Endothelial cell (in vitro differentiated cells): ENCODE results near the gene MPV17L. TPM values are rescaled to one million over a fixed set of nuclear protein-coding genes. Genes with fewer than 3 reads are reported as not detected.
"Not testable (repeated sequence)": the region's sequence is repeated elsewhere in the genome, so short reads cannot be mapped to it uniquely, and the experiment has no call there.

Experiments used
- DNase-seq: peaks from one replicate; pipeline ENCODE4 v3.0.0; 2021; ENCODE audit warnings: low spot score
- H3K27ac Mint-ChIP-seq: one replicate; pipeline ENCODE4 v1.8.0; 2021; ENCODE audit warnings: mixed read lengths, inconsistent platforms; ENCODE audit not compliant: unreplicated experiment
- H3K27me3 Mint-ChIP-seq: one replicate; pipeline ENCODE4 v1.8.0; 2021; ENCODE audit warnings: mild to moderate bottlenecking, moderate library complexity, mixed read lengths, inconsistent platforms; ENCODE audit not compliant: unreplicated experiment
- H3K36me3 Mint-ChIP-seq: one replicate; pipeline ENCODE4 v1.8.0; 2021; ENCODE audit warnings: mild to moderate bottlenecking, low read depth, mixed read lengths, inconsistent platforms; ENCODE audit not compliant: unreplicated experiment
- H3K4me1 Mint-ChIP-seq: one replicate; pipeline ENCODE4 v1.8.0; 2021; ENCODE audit warnings: mild to moderate bottlenecking, mixed read lengths, inconsistent platforms; ENCODE audit not compliant: unreplicated experiment
- H3K4me3 Mint-ChIP-seq: one replicate; pipeline ENCODE4 v1.8.0; 2021; ENCODE audit warnings: mild to moderate bottlenecking, mixed read lengths, inconsistent platforms; ENCODE audit not compliant: unreplicated experiment
- H3K9me3 Mint-ChIP-seq: one replicate; pipeline ENCODE4 v1.8.0; 2021; ENCODE audit warnings: mixed read lengths, inconsistent platforms; ENCODE audit not compliant: unreplicated experiment
- total RNA-seq: library from RNA; stranded (reverse); fragmentation: NEBNext Ultra II Directional; extraction: Animal tissue kit (Norgen Biotek cat#: 25700); gene quantifications from one replicate; pipeline ENCODE4 v1.2.1, GENCODE V29; 2021; ENCODE audit not compliant: unreplicated experiment
- TF ChIP-seq, protein P1 (sequence below): fragments of 200-600 bp; sonication (generic); IDR thresholded peaks from one replicate; pipeline ENCODE4 v1.5.0; 2021; ENCODE audit warnings: antibody characterized with exemption; ENCODE audit not compliant: unreplicated experiment

The MPV17L gene
- total RNA-seq, 1 donor from 2014 or later: 0.26 TPM

- H3K4me3 Mint-ChIP-seq: peak overlapping the region; percentile 51
- H3K9me3 Mint-ChIP-seq, H3K27me3 Mint-ChIP-seq, H3K4me1 Mint-ChIP-seq, DNase-seq, H3K36me3 Mint-ChIP-seq, H3K27ac Mint-ChIP-seq: not testable (repeated sequence)
These were observed 915 bp downstream of the MPV17L start for GRCh38 chr16:15396509-15396829.

GRCh38 chr16:15396948-15397594 is 1.5 kb downstream of the MPV17L start:
- no peak overlapping the region for H3K4me3 Mint-ChIP-seq
- DNase-seq: no peak
- TF ChIP-seq, protein P1, sequence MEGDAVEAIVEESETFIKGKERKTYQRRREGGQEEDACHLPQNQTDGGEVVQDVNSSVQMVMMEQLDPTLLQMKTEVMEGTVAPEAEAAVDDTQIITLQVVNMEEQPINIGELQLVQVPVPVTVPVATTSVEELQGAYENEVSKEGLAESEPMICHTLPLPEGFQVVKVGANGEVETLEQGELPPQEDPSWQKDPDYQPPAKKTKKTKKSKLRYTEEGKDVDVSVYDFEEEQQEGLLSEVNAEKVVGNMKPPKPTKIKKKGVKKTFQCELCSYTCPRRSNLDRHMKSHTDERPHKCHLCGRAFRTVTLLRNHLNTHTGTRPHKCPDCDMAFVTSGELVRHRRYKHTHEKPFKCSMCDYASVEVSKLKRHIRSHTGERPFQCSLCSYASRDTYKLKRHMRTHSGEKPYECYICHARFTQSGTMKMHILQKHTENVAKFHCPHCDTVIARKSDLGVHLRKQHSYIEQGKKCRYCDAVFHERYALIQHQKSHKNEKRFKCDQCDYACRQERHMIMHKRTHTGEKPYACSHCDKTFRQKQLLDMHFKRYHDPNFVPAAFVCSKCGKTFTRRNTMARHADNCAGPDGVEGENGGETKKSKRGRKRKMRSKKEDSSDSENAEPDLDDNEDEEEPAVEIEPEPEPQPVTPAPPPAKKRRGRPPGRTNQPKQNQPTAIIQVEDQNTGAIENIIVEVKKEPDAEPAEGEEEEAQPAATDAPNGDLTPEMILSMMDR: no peak
- no peaks in the 10 kb centered on the region for H3K9me3 Mint-ChIP-seq
- H3K36me3 Mint-ChIP-seq: no peaks in the 10 kb centered on the region
- no peak overlapping the region for H3K27ac Mint-ChIP-seq
- H3K27me3 Mint-ChIP-seq: peaks cover 3% of the 10 kb centered on the region
- H3K4me1 Mint-ChIP-seq: no peaks in the 10 kb centered on the region

GRCh38 chr16:15398618-15399316 is 3.2 kb downstream of the MPV17L start:
- peaks cover 3% of the 10 kb centered on the region for H3K27me3 Mint-ChIP-seq
- no peaks in the 10 kb centered on the region for H3K4me1 Mint-ChIP-seq
- no peak overlapping the region for H3K4me3 Mint-ChIP-seq
- no peaks in the 10 kb centered on the region for H3K9me3 Mint-ChIP-seq
- no peaks in the 10 kb centered on the region for H3K36me3 Mint-ChIP-seq
- TF ChIP-seq, protein P1: no peak
- H3K27ac Mint-ChIP-seq: no peak overlapping the region
- DNase-seq: no peak

GRCh38 chr16:15399317-15399716 is 3.8 kb downstream of the MPV17L start:
- no peak for DNase-seq
- Mint-ChIP-seq H3K27ac (no peak overlapping the region), H3K4me1 (no peaks in the 10 kb centered on the region), H3K9me3 (no peaks in the 10 kb centered on the region), H3K27me3 (peaks cover 3% of the 10 kb centered on the region), H3K4me3 (no peak overlapping the region), H3K36me3 (no peaks in the 10 kb centered on the region)
- TF ChIP-seq, protein P1: no peak

GRCh38 chr16:15400314-15400713 is 4.8 kb downstream of the MPV17L start:
- H3K4me1 Mint-ChIP-seq, H3K36me3 Mint-ChIP-seq, H3K27me3 Mint-ChIP-seq, H3K4me3 Mint-ChIP-seq, H3K9me3 Mint-ChIP-seq, H3K27ac Mint-ChIP-seq, DNase-seq: not testable (repeated sequence)

DNA sequence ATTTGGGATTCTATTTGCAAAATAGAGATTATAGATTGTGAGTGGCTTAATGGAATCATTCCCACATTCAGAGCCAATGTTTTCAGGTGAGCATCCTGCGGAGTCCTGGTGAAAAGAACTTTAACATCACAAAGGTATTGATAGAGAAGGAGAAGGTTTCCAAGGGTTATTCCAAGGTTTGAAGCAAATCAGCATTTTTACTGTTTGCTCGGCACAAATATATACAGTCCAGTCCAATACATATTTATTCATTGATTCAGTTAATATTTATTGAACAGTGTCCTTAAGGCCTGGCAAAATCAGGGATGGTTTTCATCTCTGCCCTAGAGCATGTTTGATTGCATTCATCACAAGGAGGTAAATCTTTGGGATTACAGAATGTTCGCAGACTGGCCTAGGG is 6.4 kb downstream of the MPV17L start:
- no peaks in the 10 kb centered on the region for H3K36me3 Mint-ChIP-seq
- DNase-seq: no peak
- no peaks in the 10 kb centered on the region for H3K4me1 Mint-ChIP-seq
- TF ChIP-seq, protein P1: no peak
- H3K9me3 Mint-ChIP-seq: no peaks in the 10 kb centered on the region
- H3K4me3 Mint-ChIP-seq: no peak overlapping the region
- peaks cover 3% of the 10 kb centered on the region for H3K27me3 Mint-ChIP-seq
- H3K27ac Mint-ChIP-seq: no peak overlapping the region
